Measurements from ENCODE around the gene ZNF407. TPM values are rescaled to one million over a fixed set of nuclear protein-coding genes. Genes with fewer than 3 reads are reported as not detected.

Gene ZNF407
- polyA plus RNA-seq, 1 experiment, result 5.8 TPM

DNA sequence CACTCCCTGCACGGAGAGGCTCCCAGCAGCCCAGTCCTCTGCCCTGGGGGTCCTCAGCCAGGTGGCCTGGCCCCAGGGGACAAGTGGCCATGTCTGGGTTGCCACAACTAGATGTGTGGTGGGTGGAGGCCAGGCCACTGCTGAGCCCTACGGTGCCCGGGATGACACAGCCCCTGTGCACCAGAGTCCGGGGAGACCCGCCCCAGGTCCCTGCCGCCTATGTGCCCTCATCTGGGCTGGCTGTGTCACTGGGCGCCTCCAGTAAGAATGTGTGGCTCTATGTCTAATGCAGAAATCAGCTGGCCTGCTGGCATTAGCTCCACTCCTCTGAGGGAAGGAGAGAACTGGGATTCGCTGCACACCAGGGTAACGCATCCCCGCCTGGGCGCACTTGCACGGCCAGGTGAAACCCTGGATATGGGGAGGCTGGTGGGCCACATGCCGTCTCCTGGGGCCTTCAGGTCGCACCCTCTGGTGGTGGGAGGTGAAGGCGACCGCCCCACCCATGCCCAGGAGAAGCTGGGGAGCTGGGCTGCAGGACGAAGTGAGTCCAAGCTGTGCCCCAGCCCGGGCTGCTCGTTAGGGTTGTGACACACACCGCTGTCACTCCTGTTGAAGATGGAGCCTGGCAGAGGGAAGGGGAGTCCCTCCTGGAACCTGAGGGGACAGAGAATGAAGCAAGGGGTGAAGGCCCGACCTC lies 475.2 kb downstream of the ZNF407 start:
- H3K4me3 ChIP-seq (ENCODE audit: low read depth, low read length), result no peak overlapping the region
- no peak for DNase-seq (ENCODE audit: low read depth, low spot score)
- POLR2A ChIA-PET, result no interaction called here
- peaks cover 33% of the 10 kb centered on the region for H3K9me3 ChIP-seq (ENCODE audit: control insufficient read depth, insufficient read depth, low read length)
- H3K27me3 ChIP-seq (ENCODE audit: control insufficient read depth, insufficient read depth, low read length), result peaks cover 2% of the 10 kb centered on the region
- no peak overlapping the region for H3K27ac ChIP-seq (ENCODE audit: low read depth, low read length)
- CTCF ChIA-PET, result no interaction called here
- TF ChIP-seq, protein P1, sequence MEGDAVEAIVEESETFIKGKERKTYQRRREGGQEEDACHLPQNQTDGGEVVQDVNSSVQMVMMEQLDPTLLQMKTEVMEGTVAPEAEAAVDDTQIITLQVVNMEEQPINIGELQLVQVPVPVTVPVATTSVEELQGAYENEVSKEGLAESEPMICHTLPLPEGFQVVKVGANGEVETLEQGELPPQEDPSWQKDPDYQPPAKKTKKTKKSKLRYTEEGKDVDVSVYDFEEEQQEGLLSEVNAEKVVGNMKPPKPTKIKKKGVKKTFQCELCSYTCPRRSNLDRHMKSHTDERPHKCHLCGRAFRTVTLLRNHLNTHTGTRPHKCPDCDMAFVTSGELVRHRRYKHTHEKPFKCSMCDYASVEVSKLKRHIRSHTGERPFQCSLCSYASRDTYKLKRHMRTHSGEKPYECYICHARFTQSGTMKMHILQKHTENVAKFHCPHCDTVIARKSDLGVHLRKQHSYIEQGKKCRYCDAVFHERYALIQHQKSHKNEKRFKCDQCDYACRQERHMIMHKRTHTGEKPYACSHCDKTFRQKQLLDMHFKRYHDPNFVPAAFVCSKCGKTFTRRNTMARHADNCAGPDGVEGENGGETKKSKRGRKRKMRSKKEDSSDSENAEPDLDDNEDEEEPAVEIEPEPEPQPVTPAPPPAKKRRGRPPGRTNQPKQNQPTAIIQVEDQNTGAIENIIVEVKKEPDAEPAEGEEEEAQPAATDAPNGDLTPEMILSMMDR (IDR thresholded peaks at IDR 0.05; ENCODE audit: low read depth, low read length), result no peak

DNA sequence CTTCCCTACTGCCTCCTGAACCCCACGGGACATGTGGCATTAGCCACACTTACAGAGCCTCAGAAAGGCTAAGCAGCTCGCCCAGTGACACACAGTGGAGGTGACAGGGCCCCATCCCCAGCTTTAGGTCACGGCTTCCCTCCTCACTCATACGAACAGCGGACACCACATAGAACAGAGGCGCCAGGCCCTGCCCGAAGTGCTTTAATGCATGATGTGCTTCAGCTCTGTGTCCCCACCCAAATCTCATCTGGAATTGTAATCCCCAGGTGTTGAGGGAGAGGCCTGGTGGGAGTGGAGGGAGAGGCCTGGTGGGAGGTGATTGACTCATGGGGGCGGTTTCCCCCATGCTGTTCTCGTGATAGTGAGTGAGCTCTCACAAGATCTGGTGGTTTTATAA lies 476.0 kb downstream of the ZNF407 start:
- Histone ChIP-seq H3K9me3 (ENCODE audit: control insufficient read depth, insufficient read depth, low read length) (peaks cover 33% of the 10 kb centered on the region), H3K27ac (ENCODE audit: low read depth, low read length) (no peak overlapping the region), H3K4me3 (ENCODE audit: low read depth, low read length) (no peak overlapping the region), H3K27me3 (ENCODE audit: control insufficient read depth, insufficient read depth, low read length) (peaks cover 2% of the 10 kb centered on the region)
- ChIA-PET POLR2A (no interaction called here), CTCF (no interaction called here)
- TF ChIP-seq, protein P1 (IDR thresholded peaks at IDR 0.05; ENCODE audit: low read depth, low read length), result no peak
- no peak for DNase-seq (ENCODE audit: low read depth, low spot score)

DNA sequence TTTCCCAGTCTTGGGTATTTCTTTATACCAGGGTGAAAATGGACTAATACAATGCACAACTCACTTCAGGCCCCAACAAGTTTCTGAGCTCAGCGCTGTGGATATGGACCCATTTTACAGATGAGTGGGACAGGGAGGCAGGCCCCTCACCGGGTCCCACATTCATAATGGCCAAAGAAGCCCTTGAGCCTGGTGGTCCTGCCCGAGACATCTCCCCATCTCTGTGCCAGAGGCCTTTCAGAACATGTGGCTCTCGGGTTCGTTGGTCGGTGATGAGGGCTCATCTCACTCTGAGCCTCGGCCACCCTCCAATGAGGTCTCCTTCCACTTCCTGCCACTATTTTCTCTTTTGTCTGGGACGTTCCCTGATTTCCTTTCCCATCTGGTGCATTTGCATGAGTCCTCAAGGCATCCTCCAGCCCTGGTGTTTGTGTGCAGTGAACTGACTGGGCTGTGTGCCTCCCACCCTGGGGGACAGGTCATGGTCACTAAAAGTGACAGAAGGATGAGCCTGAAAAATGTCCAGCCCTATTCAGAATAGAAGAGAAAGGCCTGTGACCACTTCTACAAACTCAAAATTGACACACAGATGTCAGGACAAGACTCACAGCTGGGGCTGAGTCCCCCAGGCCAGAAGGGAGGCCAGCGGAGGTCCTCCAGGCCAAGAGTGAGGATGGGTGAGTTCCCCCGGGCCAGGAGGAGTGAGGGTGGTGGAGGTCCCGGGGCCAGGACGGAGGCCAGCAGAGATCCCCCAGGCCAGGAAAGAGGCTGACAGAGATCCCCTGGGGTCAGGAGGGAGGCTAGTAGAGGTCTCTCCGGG lies 476.7 kb downstream of the ZNF407 start:
- Histone ChIP-seq H3K27me3 (ENCODE audit: control insufficient read depth, insufficient read depth, low read length) (peaks cover 2% of the 10 kb centered on the region), H3K4me3 (ENCODE audit: low read depth, low read length) (no peak overlapping the region), H3K27ac (ENCODE audit: low read depth, low read length) (no peak overlapping the region), H3K9me3 (ENCODE audit: control insufficient read depth, insufficient read depth, low read length) (peaks cover 33% of the 10 kb centered on the region)
- DNase-seq (ENCODE audit: low read depth, low spot score), result no peak
- TF ChIP-seq, protein P1 (IDR thresholded peaks at IDR 0.05; ENCODE audit: low read depth, low read length), result no peak
- ChIA-PET POLR2A (no interaction called here), CTCF (no interaction called here)

DNA sequence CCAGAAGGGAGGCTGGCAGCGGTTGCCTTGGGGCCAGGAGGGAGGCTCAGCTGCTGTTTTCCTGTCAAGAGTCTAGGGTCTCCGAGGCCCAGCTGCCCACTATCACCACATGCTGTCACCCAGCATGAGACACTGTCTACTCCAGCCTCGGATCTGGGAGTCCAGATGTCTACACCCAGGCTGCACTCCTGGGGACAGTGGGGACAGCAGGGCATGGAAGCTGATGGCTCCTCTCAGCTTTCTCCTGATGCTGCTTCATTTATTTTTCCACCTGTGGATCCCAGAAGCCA lies 477.3 kb downstream of the ZNF407 start:
- CTCF ChIA-PET, result no interaction called here
- POLR2A ChIA-PET, result no interaction called here
- TF ChIP-seq, protein P1 (IDR thresholded peaks at IDR 0.05; ENCODE audit: low read depth, low read length), result no peak
- no peak overlapping the region for H3K27ac ChIP-seq (ENCODE audit: low read depth, low read length)
- H3K9me3 ChIP-seq (ENCODE audit: control insufficient read depth, insufficient read depth, low read length), result peaks cover 33% of the 10 kb centered on the region
- peaks cover 2% of the 10 kb centered on the region for H3K27me3 ChIP-seq (ENCODE audit: control insufficient read depth, insufficient read depth, low read length)
- no peak overlapping the region for H3K4me3 ChIP-seq (ENCODE audit: low read depth, low read length)
- no peak for DNase-seq (ENCODE audit: low read depth, low spot score)

DNA sequence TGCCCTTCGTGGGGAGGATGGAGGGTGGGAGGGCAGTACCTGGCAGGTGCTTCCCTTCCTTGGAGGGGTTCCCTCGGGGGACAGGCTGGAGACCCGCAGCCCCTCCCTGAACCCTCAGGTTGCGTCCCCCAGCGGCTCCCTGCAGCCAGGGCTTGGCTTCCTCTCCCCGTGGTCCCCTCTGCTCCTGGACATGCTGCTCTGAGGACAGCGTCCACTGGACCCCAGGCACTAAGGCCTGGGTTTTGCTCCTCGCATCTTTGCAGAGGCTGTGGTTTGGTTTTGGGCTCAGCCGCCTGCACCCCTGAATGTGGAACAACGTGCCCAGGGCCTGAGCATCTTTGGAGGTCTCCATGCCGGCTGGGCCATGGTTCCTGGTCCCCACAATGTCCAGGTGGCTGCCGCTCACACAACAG lies 477.8 kb downstream of the ZNF407 start:
- TF ChIP-seq, protein P1 (IDR thresholded peaks at IDR 0.05; ENCODE audit: low read depth, low read length), result no peak
- ChIA-PET POLR2A (no interaction called here), CTCF (no interaction called here)
- Histone ChIP-seq H3K27ac (ENCODE audit: low read depth, low read length) (no peak overlapping the region), H3K4me3 (ENCODE audit: low read depth, low read length) (no peak overlapping the region), H3K27me3 (ENCODE audit: control insufficient read depth, insufficient read depth, low read length) (peaks cover 2% of the 10 kb centered on the region), H3K9me3 (ENCODE audit: control insufficient read depth, insufficient read depth, low read length) (peaks cover 30% of the 10 kb centered on the region)
- DNase-seq (ENCODE audit: low read depth, low spot score), result no peak
